Activated T-cell treated with anti-CD3 and anti-CD28 coated beads for 48 hours (primary cell): Measurements from ENCODE around the gene UBAC1.

ENCODE experiments used
- DNase-seq: peaks from one replicate; pipeline ENCODE4 v3.0.0-alpha.2; 2020; ENCODE audit warnings: low read depth

Gene UBAC1, protein sequence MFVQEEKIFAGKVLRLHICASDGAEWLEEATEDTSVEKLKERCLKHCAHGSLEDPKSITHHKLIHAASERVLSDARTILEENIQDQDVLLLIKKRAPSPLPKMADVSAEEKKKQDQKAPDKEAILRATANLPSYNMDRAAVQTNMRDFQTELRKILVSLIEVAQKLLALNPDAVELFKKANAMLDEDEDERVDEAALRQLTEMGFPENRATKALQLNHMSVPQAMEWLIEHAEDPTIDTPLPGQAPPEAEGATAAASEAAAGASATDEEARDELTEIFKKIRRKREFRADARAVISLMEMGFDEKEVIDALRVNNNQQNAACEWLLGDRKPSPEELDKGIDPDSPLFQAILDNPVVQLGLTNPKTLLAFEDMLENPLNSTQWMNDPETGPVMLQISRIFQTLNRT

DNA sequence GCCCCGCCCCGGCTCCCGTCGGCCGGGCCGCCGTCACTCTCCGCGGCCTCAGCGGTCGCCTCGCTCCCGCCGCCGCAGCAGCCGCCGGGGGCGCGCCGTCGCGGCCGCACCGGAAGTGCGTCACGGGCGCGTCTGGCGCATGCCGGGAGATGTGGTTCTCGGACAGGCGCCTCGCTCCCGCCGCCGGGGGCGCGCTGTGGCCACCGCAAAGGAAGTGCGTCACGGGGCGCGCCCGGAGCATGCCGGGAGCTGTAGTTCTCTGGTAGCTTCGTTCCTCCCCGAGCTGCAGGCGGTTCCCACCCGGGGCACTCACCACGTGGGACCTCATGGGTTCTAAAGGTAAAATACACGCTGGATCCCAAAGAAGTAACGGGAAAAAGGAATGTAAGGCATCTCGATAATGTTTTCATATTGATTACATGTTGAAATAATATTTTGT is at the start of gene UBAC1:
Gene UBAC1 (minus strand): TSS at position 97 of the 439 bp plus-strand sequence. CDS start 211 bp downstream, outside the sequence.
- DNase-seq: peak; percentile 99

DNA sequence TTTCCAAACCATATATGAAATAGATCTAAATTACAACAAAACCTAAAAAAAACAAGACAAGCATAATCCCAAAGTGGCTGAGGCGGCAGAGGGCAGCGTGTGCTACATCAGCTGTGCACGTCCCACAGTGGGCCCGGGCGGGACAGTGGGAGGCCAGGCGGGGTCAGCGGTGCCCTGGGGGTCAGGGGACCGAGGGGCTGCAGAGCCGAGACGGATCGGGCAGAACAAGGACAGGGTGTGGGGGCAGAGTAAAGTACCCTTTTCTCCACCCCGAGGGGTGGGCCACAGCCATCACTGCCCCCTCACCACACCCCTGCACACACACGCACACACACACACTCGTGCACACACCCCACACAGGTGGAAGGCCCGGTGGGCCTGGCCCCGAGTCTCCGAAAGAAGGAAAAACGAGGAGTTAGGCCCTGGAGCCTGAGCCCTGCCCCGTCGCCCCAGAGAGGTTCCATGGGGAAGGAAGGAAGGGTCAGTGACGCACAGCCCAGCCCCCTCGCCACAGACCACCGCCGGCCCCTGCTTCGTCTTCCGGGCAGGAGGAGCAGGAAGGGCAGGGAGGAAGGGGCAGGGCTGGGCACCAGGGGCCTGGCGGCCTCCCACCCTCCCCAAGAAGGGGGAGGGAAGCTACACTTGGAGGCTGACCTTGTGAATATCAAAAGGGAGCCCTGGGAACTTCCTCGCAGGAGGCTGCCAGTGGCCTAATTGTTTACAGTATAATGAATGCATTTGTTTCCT is 49.6 kb upstream of the UBAC1 start:
- DNase-seq: no peak

DNA sequence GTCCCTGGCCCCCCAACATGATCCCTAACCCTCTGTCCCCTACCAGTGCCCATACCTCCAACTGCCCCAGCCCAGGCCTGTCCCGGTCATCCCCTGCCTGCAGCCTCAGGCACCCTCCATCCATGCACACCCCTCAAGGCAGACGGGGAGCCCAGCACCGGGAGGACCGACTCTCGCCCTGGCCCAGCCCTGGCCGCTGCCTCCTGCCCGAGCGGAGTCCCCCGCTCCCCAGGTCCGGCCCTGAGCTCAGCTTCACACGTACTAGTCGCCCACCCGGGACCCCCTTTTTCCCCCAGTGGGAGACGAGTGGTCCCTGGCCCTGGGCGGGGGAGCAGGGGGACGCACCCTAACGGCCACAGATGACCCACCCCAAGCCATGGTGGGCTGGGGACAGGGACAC is 49.0 kb upstream of the UBAC1 start:
- DNase-seq: no peak

DNA sequence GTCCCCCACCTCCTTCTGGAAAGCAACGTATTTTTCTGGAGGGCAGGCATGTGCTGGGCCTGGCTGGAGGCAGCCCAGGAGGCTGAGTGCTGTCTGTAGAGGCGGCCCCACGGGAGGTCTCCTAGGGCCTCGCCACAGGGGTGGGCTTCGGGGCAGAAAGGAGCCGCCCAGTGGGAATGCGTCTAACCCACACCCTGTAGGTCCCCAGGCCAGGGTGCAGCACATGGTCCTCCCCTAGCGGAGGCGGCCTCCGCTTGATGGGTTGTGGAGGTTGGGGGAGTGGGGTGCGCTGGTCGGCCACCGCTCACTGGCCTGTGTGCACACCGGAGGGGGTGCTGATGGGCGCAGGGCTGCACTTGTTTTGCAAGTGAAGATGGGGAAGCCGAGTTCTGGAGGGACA is 48.3 kb upstream of the UBAC1 start:
- no peak for DNase-seq

DNA sequence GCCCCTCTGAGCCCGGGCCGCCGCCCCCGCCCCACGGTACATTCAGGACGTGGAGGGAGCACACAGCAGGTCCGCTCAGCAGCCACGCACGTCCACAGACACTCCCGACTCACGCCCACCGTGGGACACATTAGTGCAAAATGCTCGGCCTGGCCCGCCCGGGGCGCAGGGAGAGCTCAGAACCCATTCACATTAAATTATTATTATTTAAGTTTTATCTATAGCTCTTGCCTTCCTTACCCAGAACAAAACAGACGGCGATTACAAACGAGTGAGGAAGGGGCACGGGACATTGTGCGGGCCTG is 47.5 kb upstream of the UBAC1 start:
- no peak for DNase-seq

DNA sequence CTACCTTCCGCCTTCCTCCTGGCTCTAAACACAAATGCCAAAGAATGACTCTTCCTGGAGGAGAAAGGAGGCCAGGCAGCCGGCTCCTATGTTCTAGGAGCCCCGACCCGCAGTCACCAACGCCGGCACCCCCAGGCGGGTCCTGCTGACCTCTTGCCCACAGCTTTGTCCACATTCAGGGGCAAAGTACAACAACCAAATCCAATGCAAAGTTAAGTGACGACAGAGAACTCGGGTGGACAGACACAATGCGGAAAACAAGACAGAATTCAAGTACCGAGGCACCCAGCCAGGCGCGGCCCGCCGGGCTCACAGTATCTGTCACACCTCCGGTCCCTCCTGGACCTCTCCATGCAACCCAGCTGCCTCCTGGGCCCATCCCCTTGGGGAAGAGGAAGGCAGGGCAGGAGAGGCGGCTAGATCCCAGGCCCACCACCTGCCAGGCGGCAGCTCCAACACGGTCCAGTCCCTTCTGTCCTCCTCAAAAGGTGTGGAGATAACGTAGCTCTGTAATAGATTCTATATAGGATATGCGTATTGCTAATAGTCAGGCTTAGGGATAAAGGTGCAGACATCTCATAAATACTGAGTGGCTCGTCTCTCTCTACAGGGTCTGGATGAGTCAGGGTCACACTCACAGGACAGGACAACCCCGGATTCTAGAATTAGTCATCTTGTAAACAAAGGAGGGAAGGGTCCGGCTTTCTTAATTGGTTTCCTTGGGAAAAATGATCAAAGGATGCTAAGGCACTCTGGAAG is 46.9 kb upstream of the UBAC1 start:
- DNase-seq: no peak

DNA sequence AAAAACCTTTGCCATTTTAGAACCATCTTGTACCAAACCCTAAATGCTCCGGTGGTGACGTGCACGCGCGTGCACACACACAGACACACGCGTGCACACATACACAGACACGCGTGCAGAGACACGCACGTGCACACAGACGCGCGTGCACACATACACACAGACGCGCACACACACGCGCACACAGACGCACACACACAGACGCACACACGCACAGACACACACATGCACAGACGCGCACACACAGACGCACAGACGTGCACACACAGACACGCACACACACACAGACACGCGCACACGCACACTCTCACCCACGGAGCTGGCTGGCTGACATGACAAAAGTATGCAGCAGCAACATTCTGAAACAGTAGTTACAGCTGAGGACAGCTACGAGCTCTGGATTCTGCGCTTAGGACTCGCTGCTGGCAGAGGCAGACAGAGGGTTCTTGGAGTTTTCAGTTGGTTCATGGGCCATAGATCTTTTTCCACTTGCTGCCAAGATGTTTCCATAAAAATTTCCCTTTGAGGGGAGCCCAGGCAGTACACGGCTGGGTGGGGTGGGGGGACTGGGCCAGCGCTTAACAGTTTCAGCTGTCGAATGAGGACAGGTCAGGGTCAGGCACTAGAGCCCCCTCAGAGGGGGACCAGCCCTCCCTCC is 46.2 kb upstream of the UBAC1 start:
- DNase-seq: no peak

DNA sequence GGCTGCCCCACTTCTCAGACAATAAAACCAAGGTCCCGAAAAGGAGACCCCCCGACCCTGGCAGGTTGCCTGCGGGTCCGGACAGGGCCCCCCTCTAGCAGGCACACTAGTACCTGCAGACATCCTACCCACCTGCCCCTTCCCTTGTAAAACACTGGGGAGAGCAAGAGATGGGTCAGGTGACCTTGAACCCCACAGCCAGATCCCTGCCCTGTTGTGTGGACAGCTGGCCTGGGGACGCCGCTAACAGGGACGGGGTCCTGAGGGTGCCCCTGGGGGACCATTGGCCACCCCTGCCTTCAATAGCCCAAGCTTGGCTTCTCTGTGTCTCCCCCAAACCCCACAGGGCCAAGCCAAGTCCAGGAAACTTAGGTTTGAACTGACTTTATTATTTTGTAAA is 45.0 kb upstream of the UBAC1 start:
- DNase-seq: no peak

DNA sequence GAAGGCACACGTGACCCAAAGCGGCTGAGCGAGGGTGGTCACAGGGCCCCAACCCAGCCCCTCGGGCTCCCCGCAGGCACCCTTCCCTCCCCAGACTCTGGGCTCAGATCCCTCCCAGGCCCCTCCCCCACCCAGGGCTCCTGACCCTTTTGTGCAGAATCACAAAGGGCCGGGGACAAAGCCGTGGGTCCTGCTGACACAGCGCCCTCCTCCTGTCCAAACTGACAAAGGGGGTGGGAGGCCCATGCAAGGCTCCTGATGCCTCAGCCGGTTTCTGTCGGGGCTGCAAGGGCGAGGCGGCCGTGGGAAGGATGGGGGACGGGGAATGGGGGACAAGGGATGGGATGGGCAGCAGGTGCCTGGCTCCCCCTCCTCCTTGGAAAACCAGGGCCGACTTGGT is 43.5 kb upstream of the UBAC1 start:
- no peak for DNase-seq

DNA sequence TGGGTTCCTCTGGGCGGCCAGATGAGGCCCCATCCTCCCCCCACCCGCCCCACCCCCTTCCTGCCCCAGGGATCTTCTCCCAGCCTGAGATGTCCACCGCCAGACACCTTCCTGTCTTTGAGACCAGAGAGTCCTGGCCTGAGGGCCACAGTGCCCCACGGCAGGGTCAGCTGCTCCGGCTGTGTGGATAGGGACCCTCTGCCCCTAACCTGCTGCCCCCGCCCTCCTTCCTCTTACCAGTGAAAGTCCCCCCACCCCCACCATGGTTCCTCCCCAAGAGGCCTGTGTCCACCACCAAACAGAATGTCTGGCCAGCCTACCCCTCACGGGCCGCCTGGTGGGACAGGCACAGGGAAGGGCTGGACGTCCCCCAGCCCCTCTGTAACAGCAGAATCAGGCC is 43.0 kb upstream of the UBAC1 start:
- no peak for DNase-seq

DNA sequence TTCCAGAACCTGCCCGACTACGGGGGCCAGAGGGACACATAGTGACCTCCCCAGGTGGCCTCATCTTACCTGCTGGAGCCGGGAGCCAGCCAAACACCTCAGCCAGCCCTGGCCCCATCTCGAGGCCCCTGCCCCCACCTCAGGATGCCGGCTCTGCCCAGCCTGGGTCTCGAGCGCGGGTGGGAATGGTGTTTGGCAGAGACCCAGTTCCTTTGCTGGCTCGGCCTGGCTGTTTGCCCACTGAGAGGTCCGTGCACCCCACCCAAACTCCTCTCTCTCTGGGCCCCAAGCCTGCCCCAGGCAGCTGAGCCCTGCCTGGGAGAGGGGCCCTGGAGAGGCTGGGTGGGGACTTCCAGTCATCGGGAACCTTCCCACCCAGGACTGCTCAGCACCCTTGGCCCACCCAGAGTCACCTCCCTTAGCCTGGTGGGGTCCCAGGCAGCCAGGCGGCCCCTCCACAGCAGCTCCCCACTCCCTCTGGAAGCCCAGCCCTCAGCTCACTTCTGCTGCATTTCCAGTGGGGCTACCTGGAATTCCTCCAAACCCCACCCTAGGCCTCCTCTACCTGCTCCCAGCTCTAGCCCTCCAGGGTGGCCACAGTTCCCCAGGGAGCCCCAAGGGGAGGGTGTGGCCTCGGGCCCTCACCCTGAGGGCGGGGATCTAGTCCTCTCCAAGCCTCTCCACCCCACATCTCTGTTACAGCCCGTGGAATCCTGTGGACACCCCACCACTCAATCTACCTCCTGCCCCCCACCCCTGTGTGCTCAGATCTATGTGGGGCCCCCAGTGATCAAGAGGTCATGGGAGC is 42.4 kb upstream of the UBAC1 start:
- DNase-seq: no peak

DNA sequence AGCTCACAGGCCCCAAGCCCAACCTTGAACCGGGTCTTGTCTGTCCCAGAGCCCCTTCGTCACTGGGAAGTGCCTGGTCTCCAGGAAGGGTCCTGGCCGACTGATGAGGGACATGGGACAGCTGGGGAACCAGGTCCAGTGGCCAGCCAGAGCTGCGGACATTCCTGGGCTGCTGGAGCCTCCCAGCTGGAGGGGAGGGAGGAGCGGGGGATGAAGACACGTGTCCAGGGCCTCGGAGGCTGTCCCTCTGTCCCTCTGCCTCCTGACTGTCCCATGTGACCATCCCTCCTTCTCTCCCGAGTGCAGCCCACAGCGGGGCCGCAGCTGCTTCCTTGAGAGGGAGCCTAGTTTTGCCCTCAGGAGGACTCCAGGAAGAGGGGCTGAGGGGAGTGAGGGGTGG is 41.7 kb upstream of the UBAC1 start:
- no peak for DNase-seq

DNA sequence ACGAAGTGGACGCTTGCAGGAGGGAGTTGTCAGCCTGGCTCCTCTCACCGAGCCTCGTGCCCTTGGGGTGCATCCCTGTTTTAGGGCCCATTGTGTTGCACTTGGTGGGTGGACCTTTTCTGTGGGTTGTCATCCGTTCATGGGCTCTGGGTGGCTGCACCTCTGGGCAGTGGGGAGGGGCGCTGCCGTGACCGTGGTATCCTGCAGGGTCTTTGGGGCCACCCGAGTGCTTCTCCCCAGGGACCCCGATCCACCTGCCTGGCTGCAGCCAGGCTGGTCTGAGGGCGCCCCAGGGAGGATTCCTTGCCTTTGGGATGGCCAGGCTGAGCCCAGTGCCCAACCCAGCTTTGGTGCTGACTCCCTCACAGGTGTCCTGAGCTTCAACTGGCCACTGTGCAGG is 41.0 kb upstream of the UBAC1 start:
- DNase-seq: no peak

DNA sequence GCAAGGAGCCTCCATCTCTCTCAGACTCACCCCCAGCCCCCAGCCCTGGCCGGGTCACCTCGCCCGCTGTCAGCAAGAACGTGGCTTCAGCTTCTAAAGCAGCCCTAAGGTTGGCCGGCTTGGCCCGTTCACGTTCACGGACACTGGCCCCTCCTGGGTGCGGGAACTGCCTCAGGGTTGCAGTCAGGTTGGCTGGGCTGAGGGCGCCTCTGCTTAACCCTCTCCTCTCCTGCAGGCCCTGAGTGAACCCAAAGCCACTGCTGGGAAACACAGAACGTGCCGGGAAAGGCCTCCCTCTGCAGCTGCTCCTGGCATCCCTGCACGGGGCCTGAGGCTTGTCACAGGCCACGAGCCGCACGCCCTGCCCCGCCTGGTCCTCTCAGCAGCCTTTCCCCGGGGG is 40.1 kb upstream of the UBAC1 start:
- no peak for DNase-seq

DNA sequence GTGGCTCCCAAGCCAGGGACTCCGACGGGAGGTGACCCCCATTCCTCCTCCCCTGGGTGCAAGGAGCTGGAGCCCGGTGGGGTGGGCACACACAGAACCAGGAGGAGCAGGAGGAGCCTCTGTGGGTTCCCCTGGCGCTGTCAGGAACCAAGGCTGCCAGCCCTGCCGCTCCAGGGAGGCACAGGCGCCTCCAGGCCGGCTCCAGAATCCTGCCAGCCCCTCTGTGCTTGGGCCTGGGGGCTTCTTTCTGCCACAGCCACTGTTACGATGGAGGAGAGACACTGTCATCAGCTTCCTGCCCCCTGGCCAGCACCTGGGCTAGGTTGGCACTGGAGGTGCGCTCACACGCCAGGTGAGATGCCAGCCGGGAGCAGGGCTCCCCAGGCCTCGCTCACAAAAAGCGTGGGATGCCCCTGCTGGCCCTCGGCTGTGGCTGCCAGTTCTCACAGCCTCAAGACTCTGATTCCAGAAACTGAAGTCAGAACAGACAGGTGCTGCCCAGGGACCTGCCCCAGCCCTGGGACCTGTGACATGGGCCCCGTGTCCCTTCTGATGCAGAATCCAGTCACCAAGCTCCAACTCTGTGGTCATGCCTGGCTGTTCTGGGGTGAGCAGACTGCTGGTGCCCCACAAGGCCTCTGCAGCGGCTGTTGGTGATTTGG is 37.4 kb upstream of the UBAC1 start:
- no peak for DNase-seq

DNA sequence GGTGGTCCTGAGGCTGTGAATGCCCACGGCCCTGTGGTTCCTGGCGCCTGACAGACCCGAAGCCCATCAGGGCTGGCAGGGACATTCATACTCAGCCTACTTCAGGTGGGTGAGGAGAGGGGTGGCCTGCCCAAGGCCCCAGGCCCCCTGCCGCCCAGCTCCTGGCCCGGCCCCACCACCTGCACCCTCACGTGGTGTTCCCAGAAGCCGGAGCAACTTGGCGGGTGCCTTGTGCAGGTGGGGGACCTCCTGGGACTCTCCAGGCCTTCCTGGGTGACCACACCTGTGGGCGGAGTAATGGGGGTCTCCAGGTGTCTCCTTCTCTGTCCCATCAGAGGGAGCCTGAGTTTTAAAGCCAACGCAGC is 36.8 kb upstream of the UBAC1 start:
- no peak for DNase-seq

DNA sequence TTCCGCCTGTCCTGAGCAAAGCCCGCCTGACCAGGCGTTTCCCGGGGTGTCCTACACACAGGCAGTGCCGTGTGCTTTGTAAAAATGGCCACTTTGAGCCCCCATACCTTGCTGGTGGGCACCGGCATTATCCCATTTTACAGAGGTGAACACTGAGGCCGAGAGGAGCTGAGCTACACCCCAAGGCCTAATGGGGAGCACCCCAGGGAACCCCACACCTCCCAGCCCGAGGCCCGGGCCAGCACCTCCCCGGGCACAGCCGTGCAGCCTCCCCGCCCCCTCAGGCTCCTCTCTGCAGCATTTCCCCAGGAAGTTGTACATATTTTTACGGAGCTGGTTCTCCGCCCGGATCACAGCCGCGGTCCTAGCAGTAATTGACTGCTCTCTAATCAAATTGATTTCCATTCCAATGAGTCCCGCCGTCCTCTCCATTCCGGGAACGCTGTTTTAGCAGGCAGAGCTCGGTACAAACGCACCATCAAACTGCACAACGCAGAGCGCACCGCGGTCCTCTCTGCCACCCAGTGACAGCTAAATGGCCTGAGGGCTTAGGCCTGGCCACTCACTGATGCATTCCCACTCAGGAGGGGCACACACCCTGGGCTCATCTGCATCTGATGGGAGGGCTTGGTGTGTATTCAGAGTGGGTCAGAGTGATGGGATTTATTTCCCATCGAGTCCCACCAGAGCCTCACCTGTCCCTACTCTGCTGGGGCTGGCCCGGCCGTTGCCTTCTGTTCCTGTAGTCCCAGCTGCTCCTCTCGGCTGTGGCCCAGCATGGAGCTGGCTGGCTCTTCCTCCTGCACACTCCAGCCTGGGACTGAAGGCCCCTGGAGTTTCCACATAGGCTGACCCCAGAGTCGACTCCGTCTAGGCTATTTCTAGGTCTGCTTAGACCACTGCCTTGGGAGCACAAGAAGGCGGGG is 36.2 kb upstream of the UBAC1 start:
- no peak for DNase-seq

DNA sequence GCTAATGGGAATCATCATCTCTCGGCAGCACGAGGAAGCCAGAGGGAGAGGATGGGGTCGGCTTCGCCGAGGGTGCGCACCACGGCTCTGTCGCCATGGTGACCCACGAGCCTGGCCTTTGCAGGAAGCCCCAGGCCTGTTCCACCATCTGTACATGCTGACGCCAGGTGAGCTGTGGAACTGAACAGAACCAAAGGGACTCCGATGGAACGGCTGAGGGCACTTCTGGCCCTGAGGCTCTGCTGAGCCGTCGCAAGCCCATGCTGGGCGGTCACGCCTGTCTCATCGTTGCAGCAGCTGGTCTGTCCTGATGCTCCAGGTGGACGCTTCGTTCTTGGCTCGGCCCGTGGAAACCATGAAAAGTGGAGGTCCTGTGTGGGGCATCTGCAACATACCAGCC is 34.6 kb upstream of the UBAC1 start:
- DNase-seq: no peak

DNA sequence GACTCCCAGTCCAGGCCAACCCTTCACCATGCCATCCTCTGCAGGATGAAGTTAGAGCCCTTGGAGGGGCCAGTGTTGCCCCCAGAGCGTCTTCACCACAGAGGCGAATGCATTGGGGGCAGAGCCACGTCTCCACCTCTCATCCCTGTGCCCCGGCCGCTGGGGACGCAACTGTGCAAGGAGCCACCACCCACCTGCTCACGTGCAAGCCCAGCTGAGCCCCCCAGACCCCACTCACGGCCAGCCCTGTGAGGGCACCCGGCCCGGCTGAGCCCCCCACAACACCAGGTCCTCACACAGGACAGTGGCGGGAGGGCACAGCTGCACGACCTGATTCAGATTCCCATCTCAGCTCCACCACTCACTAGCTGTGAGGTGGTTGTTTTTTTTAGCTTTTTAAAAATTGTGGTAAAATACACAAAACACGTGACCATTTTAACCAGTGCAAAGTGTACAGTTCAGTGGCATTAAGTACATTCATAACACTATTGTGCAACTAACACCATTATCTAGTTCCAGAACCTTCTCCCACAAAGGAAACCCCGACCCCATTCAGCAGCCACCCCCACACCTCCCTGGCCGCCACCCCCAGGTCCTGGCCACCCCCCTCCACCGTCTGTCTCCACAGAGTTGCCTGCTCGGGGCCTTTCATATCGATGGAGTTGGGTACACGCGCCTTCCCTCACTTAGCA is 33.5 kb upstream of the UBAC1 start:
- DNase-seq: no peak
